ENCODE data around the gene CPAMD8. TPM values are rescaled to one million over a fixed set of nuclear protein-coding genes. Genes with fewer than 3 reads are reported as not detected.

The CPAMD8 gene
- total and polyA plus RNA-seq, 9 of the 15 experiments (the other 6 are each of a cell fraction or from before 2014, with no cell fraction given), result 0.20 to 2.1 (median 1.3) TPM

DNA sequence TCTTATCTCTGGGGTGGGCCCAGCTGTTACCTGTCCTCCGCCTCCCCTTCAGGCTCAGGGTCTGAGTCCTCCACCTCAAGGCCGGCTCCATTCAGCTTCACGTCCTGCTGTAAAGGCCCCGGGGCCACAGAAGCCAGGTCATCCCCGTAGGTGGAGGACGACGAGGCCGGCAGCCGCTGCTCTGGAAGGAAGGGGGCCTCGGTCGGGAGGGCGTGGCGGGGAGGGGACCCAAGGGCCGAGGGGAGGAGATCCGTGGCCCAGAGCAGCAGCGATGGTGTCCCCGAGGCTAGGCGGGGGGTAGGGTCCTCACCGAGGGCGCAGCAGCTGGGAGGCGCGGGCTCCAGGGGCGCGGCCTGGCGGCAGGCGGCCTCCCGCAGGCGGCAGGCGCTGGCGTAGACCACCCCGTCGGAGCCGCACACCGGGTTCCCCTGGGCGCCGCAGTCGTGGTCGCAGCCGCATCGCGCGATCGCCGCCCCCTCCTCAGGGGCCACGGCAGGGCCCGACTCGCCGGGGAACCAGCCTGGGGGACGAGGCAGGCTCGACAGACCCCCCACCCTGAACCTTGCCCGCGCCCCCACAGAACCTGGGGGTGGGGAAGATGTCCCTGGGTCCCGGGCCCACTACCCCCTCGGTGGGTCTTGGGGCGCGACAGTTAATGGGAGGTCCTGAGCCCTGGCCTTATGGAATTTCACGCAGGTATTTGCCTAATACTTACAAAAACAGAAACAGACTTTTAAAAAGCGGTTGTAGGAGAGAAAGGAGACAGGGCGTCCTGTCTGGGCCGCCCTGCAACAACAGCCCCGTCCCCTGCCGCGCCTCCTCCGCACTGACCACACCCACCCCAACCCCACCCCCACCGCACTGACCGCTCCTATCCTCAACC lies 130.2 kb downstream of the CPAMD8 start:
- intact Hi-C loops (cut with micrococcal nuclease) (loop anchor here (5.0 kb wide), 2 partner anchors 184 to 396 kb away; no protein-coding TSS in a partner anchor), in situ Hi-C loops (cut with MboI) (no loop called here)
- peak; percentile 55 for ATAC-seq
- peaks cover 15% of the 10 kb centered on the region; the same call in 2 of the 3 replicates for H3K36me3 ChIP-seq (ENCODE audit: control insufficient read depth, insufficient read depth, low read length)
- 1% methylated on average over 42 of the region's 66 CpGs for WGBS (ENCODE audit: insufficient coverage, low coverage, missing lambda C conversion rate)
- POLR2A ChIA-PET, result interaction anchor here (1.2 kb wide), 1 partner anchor 9 kb away, joined by 3 read pairs; no protein-coding TSS in a partner anchor
- no peaks in the 10 kb centered on the region for H3K9me3 ChIP-seq (replicated peaks; ENCODE audit: control insufficient read depth, insufficient read depth, low read depth, low read length)
- peak overlapping the region; percentile 65 for H2AFZ ChIP-seq (ENCODE audit: low read depth, low read length)
- peak overlapping the region; percentile 81 to 87 for H3K9ac ChIP-seq (ENCODE audit: insufficient read depth in 1 of 2, low read depth in 2 of 2, low read length in 2 of 2)
- no peaks in the 10 kb centered on the region for H4K20me1 ChIP-seq (replicated peaks; ENCODE audit: control insufficient read depth, insufficient read depth, low read length)
- CTCF ChIA-PET (ENCODE audit: low intra/inter-chr PET ratio), result no interaction called here
- H3K27me3 ChIP-seq (ENCODE audit: control insufficient read depth in 2 of 2, insufficient read depth in 2 of 2, low read length in 2 of 2), result no peaks in the 10 kb centered on the region
- TSS peak; percentile 67 for BruUV-seq (replicated peaks)
- peak overlapping the region; percentile 71 for H3K4me2 ChIP-seq (ENCODE audit: insufficient read depth, low read length)
- DNase-seq (ENCODE audit: extremely low read depth in 1 of 4, low spot score in 3 of 4), result peak in 1 of 4 experiments; percentile 65
- peak; percentile 70 for FAIRE-seq
- H3K4me1 ChIP-seq (replicated peaks in 1 of 2; ENCODE audit: control insufficient read depth in 2 of 2, insufficient read depth in 2 of 2, low read length in 2 of 2), result peaks cover 23 to 71% of the 10 kb centered on the region in 2 experiments
- peak overlapping the region; percentile 62 for H3K4me3 ChIP-seq
- H3K79me2 ChIP-seq (ENCODE audit: control insufficient read depth, insufficient read depth, low read length), result peaks cover 17% of the 10 kb centered on the region
- H3K9me1 ChIP-seq (ENCODE audit: control insufficient read depth, insufficient read depth, low read length), result no peaks in the 10 kb centered on the region
- peak overlapping the region; percentile 95 for H3K27ac ChIP-seq (ENCODE audit: extremely low read depth, low read depth, low read length)
- TF ChIP-seq TCF7 (IDR thresholded peaks at IDR 0.05; ENCODE audit: borderline replicate concordance), result no peak
- no peak for TF ChIP-seq ZNF699 (CRISPR knock-in tag; IDR thresholded peaks at IDR 0.05; ENCODE audit: insufficient replicate concordance)
- peak; percentile 51 for TF ChIP-seq POLR2B (IDR thresholded peaks at IDR 0.05; ENCODE audit: low read depth, partially characterized antibody)
- TF ChIP-seq SMARCA5 (IDR thresholded peaks at IDR 0.05), result no peak
- TF ChIP-seq CHCHD3 (CRISPR knock-in tag; IDR thresholded peaks at IDR 0.05), result no peak
- no peak for TF ChIP-seq BHLHE40 (IDR thresholded peaks at IDR 0.05; ENCODE audit: low read length)
- TF ChIP-seq ESRRB (CRISPR knock-in tag; IDR thresholded peaks at IDR 0.05; ENCODE audit: borderline replicate concordance), result no peak
- TF ChIP-seq, protein P1, sequence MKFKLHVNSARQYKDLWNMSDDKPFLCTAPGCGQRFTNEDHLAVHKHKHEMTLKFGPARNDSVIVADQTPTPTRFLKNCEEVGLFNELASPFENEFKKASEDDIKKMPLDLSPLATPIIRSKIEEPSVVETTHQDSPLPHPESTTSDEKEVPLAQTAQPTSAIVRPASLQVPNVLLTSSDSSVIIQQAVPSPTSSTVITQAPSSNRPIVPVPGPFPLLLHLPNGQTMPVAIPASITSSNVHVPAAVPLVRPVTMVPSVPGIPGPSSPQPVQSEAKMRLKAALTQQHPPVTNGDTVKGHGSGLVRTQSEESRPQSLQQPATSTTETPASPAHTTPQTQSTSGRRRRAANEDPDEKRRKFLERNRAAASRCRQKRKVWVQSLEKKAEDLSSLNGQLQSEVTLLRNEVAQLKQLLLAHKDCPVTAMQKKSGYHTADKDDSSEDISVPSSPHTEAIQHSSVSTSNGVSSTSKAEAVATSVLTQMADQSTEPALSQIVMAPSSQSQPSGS (CRISPR knock-in tag; IDR thresholded peaks at IDR 0.05), result no peak
- TF ChIP-seq DACH1 (IDR thresholded peaks at IDR 0.05; ENCODE audit: partially characterized antibody), result peak; percentile 52
- TF ChIP-seq CREB1 (IDR thresholded peaks at IDR 0.05), result peak; percentile 15; the same call in 1 of the 2 replicates
- TF ChIP-seq CREB1 (CRISPR knock-in tag; IDR thresholded peaks at IDR 0.05), result peak; percentile 52; the same call in 1 of the 2 replicates
- no peak for TF ChIP-seq ATF1 (CRISPR knock-in tag; IDR thresholded peaks at IDR 0.05)
- TF ChIP-seq ATF1 (tag; IDR thresholded peaks at IDR 0.05), result peak; percentile 36
- TF ChIP-seq, protein P2, sequence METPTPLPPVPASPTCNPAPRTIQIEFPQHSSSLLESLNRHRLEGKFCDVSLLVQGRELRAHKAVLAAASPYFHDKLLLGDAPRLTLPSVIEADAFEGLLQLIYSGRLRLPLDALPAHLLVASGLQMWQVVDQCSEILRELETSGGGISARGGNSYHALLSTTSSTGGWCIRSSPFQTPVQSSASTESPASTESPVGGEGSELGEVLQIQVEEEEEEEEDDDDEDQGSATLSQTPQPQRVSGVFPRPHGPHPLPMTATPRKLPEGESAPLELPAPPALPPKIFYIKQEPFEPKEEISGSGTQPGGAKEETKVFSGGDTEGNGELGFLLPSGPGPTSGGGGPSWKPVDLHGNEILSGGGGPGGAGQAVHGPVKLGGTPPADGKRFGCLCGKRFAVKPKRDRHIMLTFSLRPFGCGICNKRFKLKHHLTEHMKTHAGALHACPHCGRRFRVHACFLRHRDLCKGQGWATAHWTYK (CRISPR knock-in tag; IDR thresholded peaks at IDR 0.05), result peak; percentile 80; the same call in 1 of the 2 replicates
- TF ChIP-seq, protein P3, sequence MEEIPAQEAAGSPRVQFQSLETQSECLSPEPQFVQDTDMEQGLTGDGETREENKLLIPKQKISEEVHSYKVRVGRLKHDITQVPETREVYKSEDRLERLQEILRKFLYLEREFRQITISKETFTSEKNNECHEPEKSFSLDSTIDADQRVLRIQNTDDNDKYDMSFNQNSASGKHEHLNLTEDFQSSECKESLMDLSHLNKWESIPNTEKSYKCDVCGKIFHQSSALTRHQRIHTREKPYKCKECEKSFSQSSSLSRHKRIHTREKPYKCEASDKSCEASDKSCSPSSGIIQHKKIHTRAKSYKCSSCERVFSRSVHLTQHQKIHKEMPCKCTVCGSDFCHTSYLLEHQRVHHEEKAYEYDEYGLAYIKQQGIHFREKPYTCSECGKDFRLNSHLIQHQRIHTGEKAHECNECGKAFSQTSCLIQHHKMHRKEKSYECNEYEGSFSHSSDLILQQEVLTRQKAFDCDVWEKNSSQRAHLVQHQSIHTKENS (CRISPR knock-in tag; IDR thresholded peaks at IDR 0.05), result no peak
- no peak for TF ChIP-seq CHD4 (IDR thresholded peaks at IDR 0.05; ENCODE audit: insufficient read depth, insufficient replicate concordance, low read depth, low read length, poor library complexity, severe bottlenecking)
- TF ChIP-seq TCFL5 (CRISPR knock-in tag; conservative IDR thresholded peaks at IDR 0.05), result no peak
- TF ChIP-seq HLTF (IDR thresholded peaks at IDR 0.05), result no peak
